Measurements from ENCODE around the gene METTL8. TPM values are rescaled to one million over a fixed set of nuclear protein-coding genes. Genes with fewer than 3 reads are reported as not detected.
"Not testable (repeated sequence)": the region's sequence is repeated elsewhere in the genome, so short reads cannot be mapped to it uniquely, and the experiment has no call there.

The METTL8 gene
- total and polyA plus RNA-seq, 2 of the 13 experiments (the other 11 are each of a cell fraction or from before 2014, with no cell fraction given), result 18.6 to 68.2 TPM

DNA sequence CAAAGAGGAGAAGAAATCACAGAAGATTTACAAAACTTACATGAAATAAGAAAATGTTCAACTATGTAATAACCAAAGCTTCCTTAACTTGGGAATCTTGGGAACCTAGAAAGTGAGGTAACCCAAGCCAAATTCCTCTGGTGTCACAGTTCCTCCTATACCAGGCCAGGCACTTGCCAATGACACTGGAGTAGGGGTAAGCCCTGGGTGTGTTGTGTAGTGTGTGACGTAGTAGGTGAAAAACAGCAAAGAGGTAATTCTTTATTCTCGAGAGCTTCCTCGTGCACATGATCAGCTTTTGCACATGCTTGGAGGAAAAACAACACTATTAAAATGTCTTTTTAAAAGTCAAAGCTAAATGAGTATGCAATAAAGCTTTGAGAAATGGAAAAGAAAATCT, 118.0 kb downstream of the METTL8 start:
- no peak for FAIRE-seq
- H3K9me3 ChIP-seq (ENCODE audit: low read length), result peaks cover 18% of the 10 kb centered on the region
- no peaks in the 10 kb centered on the region for H3K79me2 ChIP-seq (ENCODE audit: insufficient read depth, low read length)
- H3K9ac ChIP-seq (ENCODE audit: insufficient read depth, low read depth, low read length), result no peak overlapping the region
- TF ChIP-seq POGK (CRISPR knock-in tag; conservative IDR thresholded peaks at IDR 0.05), result no peak
- TF ChIP-seq FIP1L1 (IDR thresholded peaks at IDR 0.05; ENCODE audit: borderline replicate concordance, insufficient read depth, low read depth, low read length), result no peak
- no peak for TF ChIP-seq ZNF24 (IDR thresholded peaks at IDR 0.05)
- no peak for TF ChIP-seq POLR2A (IDR thresholded peaks at IDR 0.05; ENCODE audit: insufficient read depth in 1 of 2, low read depth in 2 of 2, low read length in 2 of 2)
- TF ChIP-seq RNF2 (conservative IDR thresholded peaks at IDR 0.05; ENCODE audit: low read depth), result no peak
- H4K20me1 ChIP-seq (ENCODE audit: insufficient read depth, low read length), result no peaks in the 10 kb centered on the region
- in situ Hi-C loops (cut with HindIII; ENCODE audit: extremely low pct_ligation_motif_present, low pct_unique_long_range_greater_than_20kb), result no loop called here
- H3K4me1 ChIP-seq (ENCODE audit: insufficient read depth, low read length), result peaks cover 6% of the 10 kb centered on the region; the same call in 1 of the 2 replicates
- no peak overlapping the region for H2AFZ ChIP-seq (ENCODE audit: low read length)
- no peaks in the 10 kb centered on the region for H3K27me3 ChIP-seq (ENCODE audit: control insufficient read depth in 1 of 2, insufficient read depth in 2 of 2, low read length in 2 of 2)
- ChIA-PET CTCF (ENCODE audit: low intra/inter-chr PET ratio, low total read pairs) (no interaction called here), POLR2A (no interaction called here)
- no peak for DNase-seq (ENCODE audit: low spot score)
- BruUV-seq (replicated peaks), result no TSS peak
- ATAC-seq, result no peak
- no peak overlapping the region for H3K4me2 ChIP-seq (ENCODE audit: low read depth, low read length)
- H3K36me3 ChIP-seq (replicated peaks in 1 of 2; ENCODE audit: control insufficient read depth in 1 of 2, insufficient read depth in 2 of 2, low read length in 2 of 2), result peaks cover 3 to 9% of the 10 kb centered on the region in 2 experiments; a peak in 3 of 5 replicates
- intact Hi-C loops (cut with micrococcal nuclease; ENCODE audit: unreplicated experiment), result no loop called here
- no peak overlapping the region for H3K4me3 ChIP-seq (replicated peaks in 1 of 3; ENCODE audit: insufficient read depth in 1 of 3, low read depth in 2 of 3, low read length in 3 of 3)
- 97% methylated on average over 3 of the region's 3 CpGs for WGBS (ENCODE audit: low lambda C conversion rate)
- no peak overlapping the region for H3K27ac ChIP-seq (ENCODE audit: extremely low read length, insufficient read depth, low read length)

DNA sequence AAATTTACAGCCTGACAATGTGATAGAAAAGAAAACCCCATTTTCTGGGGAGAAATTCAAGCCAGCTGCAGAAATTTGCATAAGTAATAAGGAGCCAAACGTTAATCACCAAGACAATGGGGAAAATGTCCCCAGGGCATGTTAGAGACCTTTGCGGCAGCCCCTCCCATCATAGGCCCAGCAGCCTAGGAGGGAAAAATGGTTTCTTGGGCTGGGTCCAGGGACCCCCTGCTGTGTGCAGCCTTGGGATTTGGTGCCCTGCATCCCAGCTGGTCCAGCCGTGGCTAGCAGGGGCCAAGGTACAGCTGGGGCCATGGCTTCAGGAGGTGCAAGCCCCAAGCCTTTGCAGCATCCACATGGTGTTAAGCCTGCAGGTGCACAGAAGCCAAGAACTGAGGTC, 121.6 kb downstream of the METTL8 start:
- H4K20me1 ChIP-seq (ENCODE audit: insufficient read depth, low read length); DNase-seq (ENCODE audit: low spot score); ATAC-seq; FAIRE-seq; H3K4me2 ChIP-seq (ENCODE audit: low read depth, low read length); H3K36me3 ChIP-seq (replicated peaks in 1 of 2; ENCODE audit: control insufficient read depth in 1 of 2, insufficient read depth in 2 of 2, low read length in 2 of 2); in situ Hi-C loops (cut with HindIII; ENCODE audit: extremely low pct_ligation_motif_present, low pct_unique_long_range_greater_than_20kb); H2AFZ ChIP-seq (ENCODE audit: low read length); H3K4me3 ChIP-seq (replicated peaks in 1 of 3; ENCODE audit: insufficient read depth in 1 of 3, low read depth in 2 of 3, low read length in 3 of 3); H3K9ac ChIP-seq (ENCODE audit: insufficient read depth, low read depth, low read length); POLR2A ChIA-PET; intact Hi-C loops (cut with micrococcal nuclease; ENCODE audit: unreplicated experiment); BruUV-seq (replicated peaks); H3K27me3 ChIP-seq (ENCODE audit: control insufficient read depth in 1 of 2, insufficient read depth in 2 of 2, low read length in 2 of 2); CTCF ChIA-PET (ENCODE audit: low intra/inter-chr PET ratio, low total read pairs); H3K27ac ChIP-seq (ENCODE audit: extremely low read length, insufficient read depth, low read length); H3K79me2 ChIP-seq (ENCODE audit: insufficient read depth, low read length): not testable (repeated sequence)
- Histone ChIP-seq H3K4me1 (ENCODE audit: insufficient read depth, low read length) (peaks cover 26% of the 10 kb centered on the region), H3K9me3 (ENCODE audit: low read length) (peaks cover 18% of the 10 kb centered on the region)
- 95% methylated on average over 2 of the region's 3 CpGs for WGBS (ENCODE audit: low lambda C conversion rate)

DNA sequence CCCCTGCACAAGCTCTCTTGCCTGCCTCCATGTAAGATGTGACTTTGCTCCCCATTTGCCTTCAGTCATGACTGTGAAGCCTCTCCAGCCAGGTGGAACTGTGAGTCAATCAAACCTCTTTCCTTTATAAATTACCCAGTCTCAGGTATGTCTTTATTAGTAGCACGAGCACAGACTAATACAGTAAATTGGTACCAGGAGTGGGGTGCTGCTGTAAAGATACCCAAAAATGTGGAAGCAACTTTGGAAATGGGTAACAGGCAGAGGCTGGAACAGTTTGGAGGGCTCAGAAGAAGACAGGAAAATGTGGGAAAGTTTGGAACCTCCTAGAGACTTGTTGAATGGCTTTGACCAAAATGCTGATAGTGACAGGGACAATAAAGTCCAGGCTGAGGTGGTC, 122.2 kb downstream of the METTL8 start:
- DNase-seq (ENCODE audit: low spot score); H3K79me2 ChIP-seq (ENCODE audit: insufficient read depth, low read length); FAIRE-seq; intact Hi-C loops (cut with micrococcal nuclease; ENCODE audit: unreplicated experiment); H3K4me3 ChIP-seq (replicated peaks in 1 of 3; ENCODE audit: insufficient read depth in 1 of 3, low read depth in 2 of 3, low read length in 3 of 3); in situ Hi-C loops (cut with HindIII; ENCODE audit: extremely low pct_ligation_motif_present, low pct_unique_long_range_greater_than_20kb); H4K20me1 ChIP-seq (ENCODE audit: insufficient read depth, low read length); H3K27me3 ChIP-seq (ENCODE audit: control insufficient read depth in 1 of 2, insufficient read depth in 2 of 2, low read length in 2 of 2); H2AFZ ChIP-seq (ENCODE audit: low read length); H3K9ac ChIP-seq (ENCODE audit: insufficient read depth, low read depth, low read length); H3K4me2 ChIP-seq (ENCODE audit: low read depth, low read length); H3K36me3 ChIP-seq (replicated peaks in 1 of 2; ENCODE audit: control insufficient read depth in 1 of 2, insufficient read depth in 2 of 2, low read length in 2 of 2); CTCF ChIA-PET (ENCODE audit: low intra/inter-chr PET ratio, low total read pairs); ATAC-seq; H3K27ac ChIP-seq (ENCODE audit: extremely low read length, insufficient read depth, low read length); BruUV-seq (replicated peaks); POLR2A ChIA-PET: not testable (repeated sequence)
- peaks cover 18% of the 10 kb centered on the region for H3K9me3 ChIP-seq (ENCODE audit: low read length)
- WGBS (ENCODE audit: low lambda C conversion rate), result 92% methylated on average over 1 of the region's 1 CpG
- peaks cover 26% of the 10 kb centered on the region for H3K4me1 ChIP-seq (ENCODE audit: insufficient read depth, low read length)

All from HepG2 (cell line).